ENCODE measurements around the gene YPEL2.

YPEL2 gene

GRCh38 chr17:59439262-59439661 is 107.8 kb downstream of the YPEL2 start:
- Histone ChIP-seq H3K4me3 (ENCODE audit: insufficient read depth in 1 of 2, low read depth in 1 of 2, low read length in 2 of 2) (no peak overlapping the region), H4K8ac (ENCODE audit: low read length) (no peak overlapping the region), H2BK5ac (ENCODE audit: low read depth, low read length, poor library complexity, severe bottlenecking) (no peak overlapping the region), H4K91ac (ENCODE audit: low read length) (no peak overlapping the region), H3K4ac (ENCODE audit: low read depth in 1 of 2, low read length in 2 of 2) (no peak overlapping the region), H3K27ac (ENCODE audit: low read length, poor library complexity, severe bottlenecking) (no peak overlapping the region), H3K9ac (ENCODE audit: low read length) (no peak overlapping the region), H3K27me3 (ENCODE audit: control insufficient read depth in 1 of 2, insufficient read depth in 1 of 2, low read length in 2 of 2) (no peaks in the 10 kb centered on the region), H2BK12ac (ENCODE audit: low read length in 2 of 2) (peak overlapping the region in 1 of 2 experiments; percentile 11), H2AFZ (ENCODE audit: low read depth, low read length) (no peak overlapping the region), H3K9me3 (ENCODE audit: control insufficient read depth, low read length) (no peaks in the 10 kb centered on the region), H3K14ac (ENCODE audit: low read length in 2 of 2) (no peak overlapping the region), H3K4me2 (ENCODE audit: low read length, poor library complexity, severe bottlenecking) (no peak overlapping the region), H3K36me3 (ENCODE audit: control insufficient read depth in 1 of 2, insufficient read depth in 2 of 2, low read depth in 1 of 2, low read length in 2 of 2) (no peaks in the 10 kb centered on the region), H3K23ac (ENCODE audit: low read length in 2 of 2) (no peak overlapping the region), H2AK5ac (ENCODE audit: low read length, severe bottlenecking) (no peak overlapping the region), H3K4me1 (ENCODE audit: control insufficient read depth, insufficient read depth, low read depth, low read length) (peaks cover 10% of the 10 kb centered on the region), H3K79me1 (replicated peaks; ENCODE audit: low read length, poor library complexity, severe bottlenecking) (no peaks in the 10 kb centered on the region), H3K18ac (ENCODE audit: low read depth in 1 of 2, low read length in 2 of 2) (no peak overlapping the region), H2BK15ac (ENCODE audit: low read depth, poor library complexity, severe bottlenecking) (no peak overlapping the region), H2BK120ac (ENCODE audit: low read depth, low read length) (no peak overlapping the region)
- 100% methylated on average over 3 of the region's 4 CpGs for WGBS
- no peak for DNase-seq

DNA sequence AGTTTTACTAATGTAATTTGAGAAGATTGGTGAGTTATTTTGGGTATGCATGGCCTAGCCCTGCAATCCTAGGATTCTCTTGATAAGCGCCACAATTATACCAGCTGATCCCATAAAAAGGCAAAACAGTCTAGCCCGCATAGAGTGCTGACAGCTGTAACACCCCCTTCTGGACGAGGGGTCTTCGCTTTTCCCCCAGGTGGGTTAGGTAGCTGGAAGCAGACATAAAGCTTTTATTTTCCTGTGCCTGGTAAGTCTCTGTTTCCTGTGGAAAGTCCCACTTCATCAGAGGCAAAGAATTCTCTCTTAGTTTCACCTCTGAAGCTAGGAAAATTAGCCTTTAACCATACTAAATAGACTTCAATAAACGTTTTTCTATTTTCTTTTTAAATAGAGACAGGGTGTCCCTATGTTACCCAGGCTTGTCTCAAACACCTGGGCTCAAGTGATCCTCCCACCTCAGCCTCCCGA is 108.3 kb downstream of the YPEL2 start:
- WGBS: 60% methylated on average over 6 of the region's 6 CpGs

GRCh38 chr17:59440757-59441463 is 109.5 kb downstream of the YPEL2 start:
- Histone ChIP-seq H3K23ac (ENCODE audit: low read length in 2 of 2) (no peak overlapping the region), H3K79me1 (replicated peaks; ENCODE audit: low read length, poor library complexity, severe bottlenecking) (no peaks in the 10 kb centered on the region), H2BK12ac (ENCODE audit: low read length in 2 of 2) (no peak overlapping the region), H4K8ac (ENCODE audit: low read length) (no peak overlapping the region), H3K36me3 (ENCODE audit: control insufficient read depth in 1 of 2, insufficient read depth in 2 of 2, low read depth in 1 of 2, low read length in 2 of 2) (no peaks in the 10 kb centered on the region), H4K91ac (ENCODE audit: low read length) (no peak overlapping the region), H3K9me3 (ENCODE audit: control insufficient read depth, low read length) (no peaks in the 10 kb centered on the region), H3K4me3 (ENCODE audit: insufficient read depth in 1 of 2, low read depth in 1 of 2, low read length in 2 of 2) (no peak overlapping the region), H2AK5ac (ENCODE audit: low read length, severe bottlenecking) (no peak overlapping the region), H2AFZ (ENCODE audit: low read depth, low read length) (peak overlapping the region; percentile 36), H3K4ac (ENCODE audit: low read depth in 1 of 2, low read length in 2 of 2) (peak overlapping the region in 1 of 2 experiments; percentile 12), H3K4me1 (ENCODE audit: control insufficient read depth, insufficient read depth, low read depth, low read length) (peaks cover 10% of the 10 kb centered on the region), H3K27ac (ENCODE audit: low read length, poor library complexity, severe bottlenecking) (no peak overlapping the region), H2BK5ac (ENCODE audit: low read depth, low read length, poor library complexity, severe bottlenecking) (no peak overlapping the region), H3K18ac (ENCODE audit: low read depth in 1 of 2, low read length in 2 of 2) (no peak overlapping the region), H3K14ac (ENCODE audit: low read length in 2 of 2) (no peak overlapping the region), H3K4me2 (ENCODE audit: low read length, poor library complexity, severe bottlenecking) (no peak overlapping the region), H3K9ac (ENCODE audit: low read length) (peak overlapping the region; percentile 64), H2BK120ac (ENCODE audit: low read depth, low read length) (no peak overlapping the region), H3K27me3 (ENCODE audit: control insufficient read depth in 1 of 2, insufficient read depth in 1 of 2, low read length in 2 of 2) (no peaks in the 10 kb centered on the region), H2BK15ac (ENCODE audit: low read depth, poor library complexity, severe bottlenecking) (no peak overlapping the region)
- peak; percentile 87 for DNase-seq
- 18% methylated on average over 10 of the region's 10 CpGs for WGBS

More for the DNA sequence above, 108.3 kb downstream of the YPEL2 start:
- H2BK120ac ChIP-seq (ENCODE audit: low read depth, low read length): no peak overlapping the region
- H3K9ac ChIP-seq (ENCODE audit: low read length): no peak overlapping the region
- no peak overlapping the region for H2AK5ac ChIP-seq (ENCODE audit: low read length, severe bottlenecking)
- H3K4me1 ChIP-seq (ENCODE audit: control insufficient read depth, insufficient read depth, low read depth, low read length): peaks cover 10% of the 10 kb centered on the region
- H3K79me1 ChIP-seq (replicated peaks; ENCODE audit: low read length, poor library complexity, severe bottlenecking): no peaks in the 10 kb centered on the region
- H4K8ac ChIP-seq (ENCODE audit: low read length): no peak overlapping the region
- no peak overlapping the region for H2BK5ac ChIP-seq (ENCODE audit: low read depth, low read length, poor library complexity, severe bottlenecking)
- no peaks in the 10 kb centered on the region for H3K27me3 ChIP-seq (ENCODE audit: control insufficient read depth in 1 of 2, insufficient read depth in 1 of 2, low read length in 2 of 2)
- no peaks in the 10 kb centered on the region for H3K36me3 ChIP-seq (ENCODE audit: control insufficient read depth in 1 of 2, insufficient read depth in 2 of 2, low read depth in 1 of 2, low read length in 2 of 2)
- peak; percentile 19 for DNase-seq
- H4K91ac ChIP-seq (ENCODE audit: low read length): no peak overlapping the region
- H3K14ac ChIP-seq (ENCODE audit: low read length in 2 of 2): no peak overlapping the region
- no peaks in the 10 kb centered on the region for H3K9me3 ChIP-seq (ENCODE audit: control insufficient read depth, low read length)
- no peak overlapping the region for H3K23ac ChIP-seq (ENCODE audit: low read length in 2 of 2)
- H2AFZ ChIP-seq (ENCODE audit: low read depth, low read length): no peak overlapping the region
- H3K27ac ChIP-seq (ENCODE audit: low read length, poor library complexity, severe bottlenecking): peak overlapping the region; percentile 33
- H3K4me2 ChIP-seq (ENCODE audit: low read length, poor library complexity, severe bottlenecking): no peak overlapping the region
- peak overlapping the region in 1 of 2 experiments; percentile 24 for H3K4ac ChIP-seq (ENCODE audit: low read depth in 1 of 2, low read length in 2 of 2)
- H2BK12ac ChIP-seq (ENCODE audit: low read length in 2 of 2): no peak overlapping the region
- H3K18ac ChIP-seq (ENCODE audit: low read depth in 1 of 2, low read length in 2 of 2): no peak overlapping the region
- H2BK15ac ChIP-seq (ENCODE audit: low read depth, poor library complexity, severe bottlenecking): no peak overlapping the region
- H3K4me3 ChIP-seq (ENCODE audit: insufficient read depth in 1 of 2, low read depth in 1 of 2, low read length in 2 of 2): no peak overlapping the region

DNA sequence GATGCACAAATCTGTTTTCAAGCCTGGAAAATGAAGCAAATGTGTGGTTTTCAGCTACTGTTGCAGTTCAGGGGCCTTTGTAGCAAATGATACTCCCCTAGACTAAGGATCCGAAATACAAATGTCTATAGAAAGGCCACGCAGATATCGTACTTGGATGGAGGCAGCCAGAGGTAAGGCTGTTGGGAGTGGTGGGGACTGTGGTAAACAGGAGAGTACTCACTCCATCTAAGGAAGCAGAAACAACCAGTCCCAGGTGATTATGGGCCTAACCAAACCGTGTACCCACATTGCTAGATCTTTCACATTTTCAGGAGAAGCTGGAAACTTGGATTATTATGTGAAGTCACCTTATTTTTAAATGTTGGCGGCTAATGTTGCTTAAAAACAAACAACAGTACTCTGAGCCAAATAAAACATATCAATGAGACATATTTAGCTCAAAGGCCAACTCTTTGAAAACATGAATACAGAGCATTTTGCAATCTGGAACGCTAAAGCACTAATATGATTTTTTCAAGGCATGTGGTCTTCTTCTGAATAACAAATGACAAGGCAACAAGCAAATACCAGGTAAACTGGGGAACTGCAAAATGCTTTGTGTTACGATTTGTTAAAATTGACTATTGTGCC is 110.1 kb downstream of the YPEL2 start:
- H3K23ac ChIP-seq (ENCODE audit: low read length in 2 of 2): no peak overlapping the region

More for the DNA sequence above, 110.1 kb downstream of the YPEL2 start:
- H4K91ac ChIP-seq (ENCODE audit: low read length): no peak overlapping the region
- no peak for DNase-seq
- no peak overlapping the region for H2BK12ac ChIP-seq (ENCODE audit: low read length in 2 of 2)
- H3K4me3 ChIP-seq (ENCODE audit: insufficient read depth in 1 of 2, low read depth in 1 of 2, low read length in 2 of 2): no peak overlapping the region
- H3K14ac ChIP-seq (ENCODE audit: low read length in 2 of 2): no peak overlapping the region
- peak overlapping the region; percentile 64 for H3K9ac ChIP-seq (ENCODE audit: low read length)
- no peak overlapping the region for H4K8ac ChIP-seq (ENCODE audit: low read length)
- peak overlapping the region; percentile 52 for H2BK15ac ChIP-seq (ENCODE audit: low read depth, poor library complexity, severe bottlenecking)
- H3K18ac ChIP-seq (ENCODE audit: low read depth in 1 of 2, low read length in 2 of 2): no peak overlapping the region
- peaks cover 10% of the 10 kb centered on the region for H3K4me1 ChIP-seq (ENCODE audit: control insufficient read depth, insufficient read depth, low read depth, low read length)
- H2AK5ac ChIP-seq (ENCODE audit: low read length, severe bottlenecking): peak overlapping the region; percentile 68
- WGBS: 93% methylated on average over 4 of the region's 7 CpGs
- no peak overlapping the region for H2BK5ac ChIP-seq (ENCODE audit: low read depth, low read length, poor library complexity, severe bottlenecking)
- no peak overlapping the region for H3K4ac ChIP-seq (ENCODE audit: low read depth in 1 of 2, low read length in 2 of 2)
- H3K27me3 ChIP-seq (ENCODE audit: control insufficient read depth in 1 of 2, insufficient read depth in 1 of 2, low read length in 2 of 2): no peaks in the 10 kb centered on the region
- H2AFZ ChIP-seq (ENCODE audit: low read depth, low read length): no peak overlapping the region
- H3K27ac ChIP-seq (ENCODE audit: low read length, poor library complexity, severe bottlenecking): no peak overlapping the region
- H3K9me3 ChIP-seq (ENCODE audit: control insufficient read depth, low read length): no peaks in the 10 kb centered on the region
- H3K36me3 ChIP-seq (ENCODE audit: control insufficient read depth in 1 of 2, insufficient read depth in 2 of 2, low read depth in 1 of 2, low read length in 2 of 2): no peaks in the 10 kb centered on the region
- H3K79me1 ChIP-seq (replicated peaks; ENCODE audit: low read length, poor library complexity, severe bottlenecking): no peaks in the 10 kb centered on the region
- H3K4me2 ChIP-seq (ENCODE audit: low read length, poor library complexity, severe bottlenecking): no peak overlapping the region
- H2BK120ac ChIP-seq (ENCODE audit: low read depth, low read length): no peak overlapping the region

Measured in mesenchymal stem cell (in vitro differentiated cells and primary cell).